Posterior vena cava (tissue), 2 donors: Measurements from ENCODE around the gene WDR26. TPM values are rescaled to one million over a fixed set of nuclear protein-coding genes. Genes with fewer than 3 reads are reported as not detected.
"Not testable (repeated sequence)": the region's sequence is repeated elsewhere in the genome, so short reads cannot be mapped to it uniquely, and the experiment has no call there.

Source experiments
- DNase-seq: peaks from one replicate; pipeline ENCODE4 v3.0.0-alpha.2; 2020; ENCODE audit warnings: low spot score
- intact Hi-C, 2 donors: fragments of 100-400 bp; cut with DNase I; formaldehyde crosslinking; loops; one replicate each; pipeline versions ENCODE4 v1.14.1 to v1.14.2; 2022 to 2023
- total RNA-seq, 2 donors: library from RNA; stranded (reverse); fragmentation: NEBNext Ultra II Directional; extraction: Animal tissue kit (Norgen Biotek cat#: 25700); gene quantifications; one replicate each; pipeline ENCODE4 v1.2.1, GENCODE V29; 2021
- donor health status: DM: yes; HTN: yes; CAD: no.
- donor health status: DM: yes; HTN: yes; CAD: no.

Gene WDR26
- total RNA-seq, 2 donors from 2014 or later: 68.6 to 72.8 TPM

DNA sequence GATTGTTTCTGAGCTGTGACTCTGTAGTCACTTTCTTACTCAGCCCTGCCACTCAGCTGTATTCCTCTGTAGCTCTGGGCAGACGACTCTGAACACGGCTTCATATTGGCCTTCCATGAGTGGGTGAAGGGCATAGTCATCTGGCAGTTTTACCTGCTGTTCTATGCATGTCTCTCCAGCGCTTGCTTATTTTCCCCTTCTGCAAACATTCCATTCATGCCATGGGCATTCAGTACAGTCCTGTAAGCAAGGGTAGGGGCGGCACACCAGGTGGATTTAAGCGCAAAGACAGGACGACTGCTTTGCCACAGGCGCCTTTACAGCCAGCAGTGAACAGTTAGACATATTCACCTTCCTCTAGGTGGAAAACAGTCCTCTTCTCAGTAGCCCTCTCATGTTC, 4.4 kb upstream of the WDR26 start:
- intact Hi-C loops: no loop called here

GRCh38 chr1:224435999-224436398, 1.4 kb upstream of the WDR26 start:
- DNase-seq: no peak
- intact Hi-C loops: no loop called here

More for the DNA sequence above, 4.4 kb upstream of the WDR26 start:
- DNase-seq: no peak

- DNase-seq: no peak
Measured at GRCh38 chr1:224435318-224435763, 744 bp upstream of the WDR26 start.

DNA sequence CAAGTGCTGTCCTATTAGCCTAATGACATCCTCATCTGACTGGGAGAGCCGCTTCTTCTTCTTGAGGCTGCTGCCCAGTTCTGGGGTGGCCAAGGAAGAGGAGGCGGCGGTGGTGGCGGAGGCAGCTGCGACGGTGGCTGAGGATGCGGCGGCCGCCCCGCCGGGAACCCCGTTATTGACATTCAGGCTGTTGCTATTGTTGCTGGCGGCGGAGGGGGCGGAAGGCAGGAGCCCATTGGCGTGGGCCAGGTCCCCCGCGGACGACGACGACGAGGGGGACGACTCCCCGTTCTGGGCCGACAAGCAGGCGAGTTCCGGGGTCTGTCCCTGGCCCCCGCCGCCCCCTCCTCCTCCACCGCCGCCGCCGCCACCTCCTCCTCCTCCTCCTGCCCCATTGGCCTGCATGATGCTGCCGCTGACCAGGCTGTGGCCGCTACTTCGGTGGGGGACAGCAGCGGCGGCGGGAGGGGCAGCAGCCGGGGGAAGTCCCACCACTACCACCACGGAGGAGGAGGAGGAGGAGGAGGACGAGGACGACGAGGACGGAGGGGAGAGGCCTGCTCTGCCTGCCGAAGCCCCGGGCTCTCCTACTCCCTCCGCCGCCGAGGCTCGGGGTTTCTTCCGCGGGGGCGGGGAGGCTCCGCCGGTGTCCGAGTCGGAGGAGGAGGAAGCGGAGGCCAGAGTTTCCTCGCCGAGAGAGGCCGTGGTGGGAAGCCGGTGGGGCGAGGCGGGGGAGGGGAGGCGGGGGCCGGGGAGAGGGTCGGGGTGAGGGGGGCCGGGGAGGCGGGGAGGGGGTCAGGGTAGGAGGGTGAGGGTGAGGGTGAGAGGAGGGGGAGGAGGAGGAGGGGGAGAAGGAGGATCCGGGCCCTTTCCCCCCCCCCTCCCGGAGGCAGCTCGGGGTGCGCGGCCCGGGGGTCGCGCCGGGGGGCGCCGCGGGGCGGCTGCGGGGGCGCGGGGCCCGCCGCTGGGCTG, 610 bp downstream of the WDR26 start:
- intact Hi-C loops: no loop called here
- peak; percentile 86 for DNase-seq

More at GRCh38 chr1:224435318-224435763, 744 bp upstream of the WDR26 start:
- intact Hi-C loops: no loop called here

- no peak for DNase-seq
- intact Hi-C loops: no loop called here
Measured at GRCh38 chr1:224433041-224433691, 1.4 kb downstream of the WDR26 start.

- no peak for DNase-seq
- intact Hi-C loops: no loop called here
Measured at GRCh38 chr1:224432672-224433040, 1.9 kb downstream of the WDR26 start.

DNA sequence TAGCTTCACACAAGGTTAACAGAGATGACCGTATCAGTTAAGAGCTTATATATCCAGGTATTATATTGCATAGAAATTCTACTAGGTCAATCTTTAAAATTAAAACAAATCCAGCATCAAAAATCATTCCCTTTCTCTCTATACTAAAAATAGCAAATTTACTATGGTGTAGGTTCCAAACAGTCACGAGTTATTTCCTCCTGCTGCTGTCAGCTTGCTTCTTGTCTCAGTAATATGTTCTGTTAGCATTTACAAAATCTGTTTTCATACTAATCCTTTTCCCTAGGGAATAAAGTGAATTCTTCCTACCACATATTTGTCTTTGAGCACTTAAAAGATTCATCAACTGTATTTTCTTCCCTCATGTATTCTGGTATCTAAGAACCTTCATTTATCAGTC, 2.5 kb downstream of the WDR26 start:
- no peak for DNase-seq
- intact Hi-C loops: no loop called here

DNA sequence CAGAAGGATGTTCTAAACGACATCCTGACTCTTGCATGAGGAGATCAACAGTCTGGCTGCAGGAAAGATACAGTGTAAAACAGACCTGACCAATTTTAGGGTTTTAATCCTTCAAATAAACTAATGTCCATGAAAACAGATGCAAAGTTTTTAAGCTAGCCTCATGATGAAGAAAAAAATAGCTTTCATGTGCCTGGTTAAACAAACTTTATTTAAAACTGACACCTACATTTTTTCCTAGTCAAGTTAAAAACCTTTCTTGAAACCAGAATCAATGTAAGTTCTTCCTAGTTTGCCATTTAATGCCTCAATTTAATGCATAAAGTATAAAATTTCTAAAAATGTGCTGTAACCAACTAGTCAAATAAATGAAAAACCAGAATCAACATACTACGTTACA, 2.9 kb downstream of the WDR26 start:
- DNase-seq: no peak
- intact Hi-C loops: no loop called here

GRCh38 chr1:224430511-224431113, 4.0 kb downstream of the WDR26 start:
- intact Hi-C loops: no loop called here
- no peak for DNase-seq

- intact Hi-C loops: no loop called here
- DNase-seq: no peak
Measured at GRCh38 chr1:224429616-224430326, 4.8 kb downstream of the WDR26 start.

DNA sequence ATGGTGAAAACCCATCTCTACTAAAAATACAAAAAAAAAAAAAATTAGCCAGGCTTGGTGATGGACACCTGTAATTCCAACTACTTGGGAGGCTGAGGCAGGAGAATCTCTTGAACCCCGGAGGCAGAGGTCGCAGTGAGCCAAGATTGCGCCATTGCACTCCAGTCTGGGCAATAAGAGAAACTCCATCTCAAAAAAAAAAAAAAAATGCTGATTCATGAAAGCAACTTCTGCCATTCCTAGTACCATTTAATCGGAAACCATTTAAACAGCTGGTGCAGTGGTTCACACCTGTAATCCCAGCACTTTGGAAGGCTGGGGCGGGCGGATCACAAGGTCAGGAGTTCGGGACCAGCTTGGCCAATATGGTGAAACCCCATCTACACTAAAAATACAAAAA, 5.9 kb downstream of the WDR26 start:
- DNase-seq, intact Hi-C loops: not testable (repeated sequence)

DNA sequence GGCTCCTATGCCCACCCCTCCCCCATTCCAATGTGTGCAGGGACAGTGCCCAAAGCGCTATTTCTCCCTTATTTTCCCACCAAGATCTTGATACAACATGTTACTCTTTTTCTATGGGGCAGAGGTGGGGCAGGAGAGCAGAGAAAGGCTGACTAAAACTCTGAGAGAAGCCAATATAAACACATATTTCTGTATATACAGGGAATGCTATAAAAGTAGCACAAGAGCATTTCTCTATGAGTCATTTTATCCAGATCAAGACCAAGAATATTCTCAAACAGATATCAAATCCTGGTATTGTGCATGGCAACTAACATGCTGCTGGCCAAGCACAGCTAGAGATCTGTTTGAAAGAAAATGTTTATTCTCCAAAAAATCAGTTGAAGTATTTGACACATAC, 7.3 kb downstream of the WDR26 start:
- intact Hi-C loops: no loop called here
- no peak for DNase-seq

- intact Hi-C loops, DNase-seq: not testable (repeated sequence)
Measured at GRCh38 chr1:224426869-224427268, 7.7 kb downstream of the WDR26 start.

- DNase-seq: no peak
- intact Hi-C loops: no loop called here
Measured at GRCh38 chr1:224425279-224425884, 9.2 kb downstream of the WDR26 start.

DNA sequence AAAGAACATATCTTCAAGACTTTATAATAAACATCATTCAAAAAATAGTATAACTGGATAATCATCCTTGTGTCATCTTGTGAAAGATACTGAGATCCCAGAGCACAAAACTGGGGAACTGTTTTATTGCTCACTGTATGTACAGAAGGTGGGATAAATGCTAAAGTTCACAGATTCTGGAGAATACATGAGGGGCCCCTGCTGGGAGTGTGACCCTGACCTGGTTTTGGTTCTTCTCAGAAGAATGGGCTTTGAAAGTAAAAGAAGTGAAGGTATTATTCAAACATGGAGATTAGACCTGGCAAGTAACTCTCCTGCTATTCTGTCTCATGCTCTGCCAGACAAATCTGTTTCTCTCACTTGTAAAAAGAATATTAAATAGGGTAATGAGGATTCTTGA, 14.5 kb downstream of the WDR26 start:
- DNase-seq: no peak
- intact Hi-C loops: no loop called here

DNA sequence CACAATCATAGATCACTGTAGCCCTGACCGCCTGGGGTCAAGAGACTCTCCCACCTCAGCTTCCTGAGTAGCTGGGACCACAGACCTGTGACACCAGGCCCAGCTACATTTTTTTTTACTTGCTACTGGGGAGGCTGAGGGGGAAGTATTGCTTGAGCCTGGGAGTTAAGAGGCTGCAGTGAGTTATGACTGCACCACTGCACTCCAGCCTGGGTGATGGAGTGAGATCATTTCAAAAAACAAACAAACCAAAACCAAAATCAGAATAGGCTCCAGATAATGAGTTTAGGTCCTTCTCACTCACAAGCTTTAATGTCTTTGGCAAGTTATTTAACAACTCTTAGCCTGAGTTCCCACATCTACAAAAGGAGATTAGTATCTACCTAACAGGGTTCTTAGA, 22.8 kb downstream of the WDR26 start:
- intact Hi-C loops: no loop called here
- DNase-seq: no peak

DNA sequence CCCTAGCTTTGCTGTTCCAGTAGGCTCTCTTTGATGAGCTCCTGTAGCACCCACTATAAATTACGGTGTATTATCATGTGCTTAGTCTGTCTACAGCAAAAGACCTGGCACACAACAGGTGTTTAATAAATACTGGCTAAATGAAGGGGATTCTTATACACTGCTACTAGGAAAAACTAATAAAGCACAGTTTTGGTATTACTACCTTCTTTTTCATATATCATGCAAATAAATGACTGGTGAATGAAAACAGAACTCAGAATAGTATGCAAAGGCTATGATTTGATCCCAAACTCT, 26.4 kb downstream of the WDR26 start:
- intact Hi-C loops: loop anchor here in 1 of 2 donors (10.0 kb wide), 1 partner anchor 527 kb away; no protein-coding TSS in a partner anchor
- no peak for DNase-seq

- intact Hi-C loops: loop anchor here in 1 of 2 donors (10.0 kb wide), 1 partner anchor 527 kb away; no protein-coding TSS in a partner anchor
- DNase-seq: no peak
Measured at GRCh38 chr1:224407571-224408293, 26.9 kb downstream of the WDR26 start.
